CD4-positive, alpha-beta T cell treated with Interleukin-6 for 4 hours (primary cell): ENCODE results near the gene INAFM2.

ENCODE experiments used
- DNase-seq: peaks from one replicate; pipeline ENCODE4 v3.0.0-alpha.2; 2020; ENCODE audit warnings: mixed read lengths

Gene INAFM2

DNA sequence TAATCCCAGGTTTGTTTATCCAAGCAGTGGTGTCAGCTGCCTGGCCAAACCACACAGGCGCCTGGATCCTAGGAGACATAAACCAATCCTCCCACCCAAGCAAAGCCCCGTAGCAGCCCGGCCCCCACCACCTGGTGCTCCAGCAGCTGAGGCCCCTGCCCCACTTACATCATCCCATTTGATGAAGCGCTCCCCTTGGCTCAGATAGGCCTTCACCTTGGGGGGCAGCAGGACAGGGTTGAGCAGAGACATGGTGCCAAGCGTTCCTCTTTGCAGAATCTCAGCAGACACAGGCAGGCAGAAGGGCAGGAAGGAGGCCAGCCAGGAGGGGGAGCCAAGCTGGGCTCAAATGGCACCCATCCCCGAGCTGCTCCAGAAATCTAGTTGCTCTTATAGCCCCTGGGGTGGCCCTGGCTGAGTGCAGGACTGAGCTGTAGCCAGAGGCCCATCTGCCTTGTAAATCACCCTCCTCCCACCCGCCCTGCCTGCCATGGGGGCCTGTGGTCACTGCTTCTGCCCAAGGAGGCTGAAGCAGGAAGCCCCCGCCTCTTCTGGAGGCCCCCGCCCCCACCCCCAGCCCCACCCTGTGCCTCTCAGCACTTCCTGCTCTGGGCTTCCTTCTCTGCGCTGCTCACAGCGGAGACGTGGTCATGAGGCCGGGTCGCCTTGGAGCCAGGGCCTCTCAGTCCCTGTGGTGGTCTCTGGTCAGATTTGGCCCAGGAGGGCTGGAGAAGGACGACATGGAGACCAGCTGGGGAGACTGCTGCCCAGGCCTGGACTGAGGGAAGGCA is 15.9 kb upstream of the INAFM2 start, which contains the start of gene PLCB2:
PLCB2 (minus strand) TSS at position 515 of the 791 bp plus-strand sequence; CDS start at position 252, 263 bp downstream.
- DNase-seq = peak; percentile 80

DNA sequence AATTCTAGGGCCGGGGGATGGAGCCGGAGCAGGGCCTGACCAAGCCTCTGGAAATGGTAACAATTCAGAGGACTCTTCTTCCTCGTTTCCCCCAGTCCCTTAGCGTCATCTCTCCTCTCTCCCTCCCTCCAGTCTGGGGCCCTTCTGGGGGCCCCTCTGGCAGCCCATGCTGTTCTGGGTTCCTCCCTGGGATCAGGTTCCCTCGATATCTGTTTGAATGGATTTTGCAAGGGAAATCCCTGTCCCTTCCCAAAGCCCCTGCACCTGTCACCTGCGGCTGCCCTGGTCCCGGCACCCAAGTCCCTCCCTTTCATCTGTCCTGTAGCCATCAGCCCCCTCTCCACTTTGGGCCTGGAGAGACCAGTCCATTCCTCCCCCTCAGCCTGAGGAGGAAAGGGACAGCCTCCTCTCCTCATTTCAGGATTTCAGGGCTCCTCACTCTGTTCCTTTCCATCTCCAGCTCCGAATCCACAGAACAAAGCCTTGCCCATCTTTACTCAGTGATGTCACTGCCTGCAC is 14.1 kb upstream of the INAFM2 start:
- no peak for DNase-seq

DNA sequence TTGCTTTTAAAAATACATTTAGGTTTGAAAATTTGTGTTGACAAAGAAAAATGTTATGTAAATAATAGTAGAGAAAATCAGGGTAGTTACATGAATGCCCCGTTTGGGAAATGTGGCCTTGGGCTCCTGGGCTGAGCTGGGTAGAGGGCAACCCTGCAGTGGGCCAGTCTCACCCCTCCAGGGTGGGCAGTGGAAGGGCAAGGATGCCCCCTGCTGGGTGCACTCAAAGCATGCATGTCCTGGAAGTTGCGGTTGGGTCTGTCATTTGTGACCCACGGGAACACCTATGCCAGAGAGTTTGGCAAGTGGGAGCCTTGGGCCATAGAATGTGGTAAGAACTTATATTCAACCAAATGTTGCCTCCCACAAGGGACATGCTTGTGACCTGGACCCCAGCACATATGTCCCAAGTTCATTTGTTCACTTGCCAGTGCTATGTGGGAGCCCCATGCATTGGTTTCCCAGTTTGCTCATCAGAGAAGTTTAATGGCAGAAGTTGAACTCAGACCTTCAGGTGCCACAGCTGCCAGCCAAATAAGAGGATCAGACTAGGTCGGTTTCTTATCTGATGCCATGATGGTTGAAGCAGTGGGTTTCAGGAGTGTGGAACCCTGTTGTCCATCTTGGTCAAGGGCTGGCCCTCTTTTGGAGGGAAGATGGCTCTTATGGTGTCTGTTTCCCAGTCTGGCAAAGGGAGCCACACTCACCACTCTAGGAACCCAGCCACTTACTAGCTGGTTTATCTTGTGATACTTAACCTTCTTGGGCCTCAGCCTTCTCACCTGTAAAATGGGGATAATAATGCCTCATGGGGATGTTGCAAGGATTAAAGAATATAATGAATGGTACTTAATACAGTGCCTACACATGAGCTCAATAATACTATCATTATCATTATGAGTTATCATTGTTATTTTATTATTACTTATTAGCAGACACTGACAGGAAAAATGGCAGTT is 13.2 kb upstream of the INAFM2 start:
- peak; percentile 78 for DNase-seq

GRCh38 chr15:40310993-40311392 is 12.5 kb upstream of the INAFM2 start:
- no peak for DNase-seq

GRCh38 chr15:40312370-40313158 is 10.9 kb upstream of the INAFM2 start:
- no peak for DNase-seq

GRCh38 chr15:40313531-40314398 is 9.7 kb upstream of the INAFM2 start:
- peak; percentile 72 for DNase-seq

DNA sequence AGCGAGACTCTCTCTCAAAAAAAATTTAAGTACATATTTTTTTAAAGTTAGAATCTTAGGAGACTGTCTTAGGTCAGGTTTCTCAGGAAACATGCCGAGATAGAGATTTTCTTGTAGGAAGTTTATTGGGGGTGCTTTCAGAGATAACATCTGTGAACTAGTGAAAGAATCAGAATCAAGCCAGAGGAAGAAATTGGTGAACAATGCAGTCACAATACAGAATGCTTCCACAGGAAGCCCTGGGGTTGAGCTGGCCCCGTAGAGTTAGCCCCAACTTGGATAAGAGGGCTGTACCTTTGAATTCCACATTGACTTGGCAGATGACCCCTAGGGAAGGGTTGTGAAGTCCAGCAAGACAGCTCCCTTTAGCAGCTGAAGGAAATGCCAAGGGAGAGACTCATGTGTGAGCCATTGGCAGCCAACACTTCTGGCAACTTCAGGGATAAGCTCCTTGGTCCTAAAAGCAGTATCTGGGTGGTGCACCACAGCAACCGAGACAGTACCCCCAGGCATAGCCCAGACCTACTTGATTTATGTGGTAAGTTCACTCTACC is 8.7 kb upstream of the INAFM2 start:
- DNase-seq = no peak

DNA sequence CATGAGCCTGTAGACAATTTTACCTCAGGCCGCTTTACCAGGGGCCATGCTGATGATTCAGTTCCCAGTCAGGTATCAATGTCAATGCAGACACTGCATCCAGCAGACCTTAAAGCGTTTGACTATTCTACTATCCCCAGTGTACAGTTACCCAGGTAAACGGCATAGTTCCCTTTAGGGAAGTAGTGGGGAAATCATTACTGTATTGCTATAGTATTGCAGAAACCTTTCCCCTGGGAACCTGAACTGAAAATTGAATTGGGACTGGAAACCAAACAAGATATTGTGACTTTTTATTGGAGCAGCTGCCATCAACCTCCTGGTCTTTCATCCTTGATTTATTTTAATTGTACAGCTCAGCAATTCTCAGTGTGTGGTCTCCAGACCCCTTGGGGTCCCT is 6.6 kb upstream of the INAFM2 start:
- no peak for DNase-seq

DNA sequence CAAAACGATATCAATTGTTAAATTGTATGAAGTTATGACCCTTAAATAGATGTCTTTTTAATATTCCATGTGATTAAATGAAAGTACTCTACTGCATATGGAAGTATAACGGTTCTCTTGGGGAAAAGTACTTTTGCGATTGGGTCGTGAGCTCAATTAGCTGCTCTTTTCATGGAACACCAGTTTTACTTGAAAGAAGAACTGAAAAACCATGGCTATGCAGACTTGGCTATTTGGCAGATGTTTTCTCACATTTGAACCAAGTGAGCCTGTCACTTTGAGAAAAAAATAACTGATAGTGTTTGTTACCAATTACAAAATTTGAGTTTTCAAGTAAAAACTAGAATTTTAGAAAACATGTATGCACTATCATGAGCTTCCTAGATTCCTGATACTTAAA is 5.9 kb upstream of the INAFM2 start:
- DNase-seq = no peak

GRCh38 chr15:40320409-40320808 is 3.1 kb upstream of the INAFM2 start:
- DNase-seq = no peak

- DNase-seq = peak; percentile 70
These were observed 2.5 kb upstream of the INAFM2 start for GRCh38 chr15:40320931-40321371.

GRCh38 chr15:40322531-40323238 is 807 bp upstream of the INAFM2 start:
- no peak for DNase-seq

- peak; percentile 37 for DNase-seq
These were observed 753 bp downstream of the INAFM2 start for GRCh38 chr15:40323953-40324937.

DNA sequence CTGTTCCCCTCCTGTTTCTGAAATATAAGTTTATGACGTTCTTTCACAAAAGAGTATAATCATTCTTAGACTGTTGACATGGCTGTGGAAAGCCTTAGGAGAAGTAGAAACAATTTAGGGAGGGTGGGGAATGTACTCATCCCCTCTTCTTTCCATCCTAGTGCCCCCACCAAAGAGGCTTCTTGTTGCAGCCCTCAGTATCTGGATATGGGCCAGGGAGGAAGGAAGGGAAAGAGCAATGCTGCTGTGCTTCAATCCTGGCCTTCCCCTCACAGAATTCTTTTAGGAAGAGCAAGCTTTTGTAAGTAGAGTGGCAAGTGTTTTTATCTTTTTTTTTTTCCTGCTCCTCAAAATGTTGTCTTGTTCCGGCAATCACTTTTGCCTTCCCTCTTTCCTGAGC is 1.7 kb downstream of the INAFM2 start:
- DNase-seq = no peak

DNA sequence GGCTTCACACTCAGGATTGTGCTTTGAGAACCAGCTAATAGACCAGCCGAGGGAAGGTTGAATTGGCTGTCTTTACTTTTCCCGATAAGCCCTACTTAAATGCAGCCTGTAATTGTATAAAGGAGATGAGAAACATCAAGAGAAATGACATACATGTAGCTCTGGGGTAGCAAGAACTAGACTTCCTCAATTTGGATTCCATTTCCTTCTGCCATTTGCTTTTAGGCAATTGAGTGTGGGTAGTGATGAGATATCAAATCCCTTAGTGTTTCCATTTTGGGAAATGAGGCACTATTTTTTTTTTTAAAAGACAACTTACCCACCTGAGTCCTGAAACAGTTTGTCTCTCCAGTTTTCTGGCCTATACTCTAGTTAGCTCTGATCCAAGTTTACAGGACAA is 2.2 kb downstream of the INAFM2 start:
- no peak for DNase-seq

DNA sequence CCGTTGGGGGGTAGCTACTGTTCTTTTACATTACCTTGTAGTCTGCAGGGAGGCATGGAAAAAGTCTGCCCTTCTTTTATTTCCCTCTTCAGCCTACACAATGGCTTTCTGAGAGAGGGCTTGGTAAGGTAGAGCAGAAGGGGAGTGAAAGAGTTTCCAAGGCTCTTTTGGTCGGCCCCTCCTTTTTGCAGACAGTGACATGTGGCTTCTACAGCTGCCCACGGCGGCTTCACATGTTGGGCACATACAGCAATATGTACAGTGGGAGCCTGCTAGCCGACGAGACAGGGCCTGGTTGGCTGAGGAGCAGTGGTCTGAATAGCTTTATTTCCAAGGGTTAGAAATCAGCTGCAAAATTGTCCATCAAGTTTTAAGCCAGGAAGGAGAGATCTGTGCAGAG is 4.0 kb downstream of the INAFM2 start:
- DNase-seq = no peak

DNA sequence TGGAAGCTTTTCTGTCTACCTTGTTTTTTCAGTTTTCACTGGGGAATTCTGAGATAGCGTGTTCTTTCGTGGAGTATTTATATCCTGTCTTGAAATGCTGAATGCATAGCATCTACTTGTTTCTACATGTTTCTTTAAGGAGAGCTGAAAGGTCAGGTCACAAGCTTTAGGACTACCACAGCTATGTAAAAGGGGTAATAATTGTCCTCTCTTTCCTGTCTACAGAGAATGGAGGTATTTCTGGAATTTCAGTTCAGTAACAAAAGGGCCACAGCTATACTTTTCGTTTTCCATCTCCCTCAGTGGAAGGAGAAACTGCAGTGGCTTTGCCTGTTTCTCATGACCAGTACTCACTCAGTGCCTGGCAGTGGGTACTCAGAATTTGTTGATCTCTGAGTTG is 4.7 kb downstream of the INAFM2 start:
- DNase-seq = no peak

DNA sequence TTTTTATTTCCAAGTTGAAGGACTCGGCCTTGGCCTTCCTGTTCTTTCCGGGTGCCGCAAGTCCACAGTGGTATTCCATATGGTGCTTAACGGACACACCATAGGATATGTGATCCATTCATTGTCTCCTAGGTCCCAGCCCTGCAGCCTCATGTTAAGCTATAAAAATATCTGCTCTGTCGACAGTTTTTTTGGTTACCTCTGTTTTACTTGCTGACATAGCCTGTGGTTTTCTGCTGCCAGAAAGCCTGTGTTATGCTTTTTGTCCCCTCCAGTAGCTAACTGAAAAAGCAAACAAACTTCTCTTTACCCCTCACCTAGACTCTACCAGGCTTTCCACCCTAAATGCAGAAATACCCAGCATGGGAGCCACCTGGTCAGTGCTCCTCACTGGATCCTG is 5.3 kb downstream of the INAFM2 start:
- no peak for DNase-seq

- DNase-seq = no peak
These were observed 6.3 kb downstream of the INAFM2 start for GRCh38 chr15:40329804-40330203.
